ENCODE results near the gene SET. TPM values are rescaled to one million over a fixed set of nuclear protein-coding genes. Genes with fewer than 3 reads are reported as not detected.

The SET gene
- polyA plus RNA-seq, 1 of the 3 experiments (the other 2 are of a cell fraction), result 64.6 TPM

DNA sequence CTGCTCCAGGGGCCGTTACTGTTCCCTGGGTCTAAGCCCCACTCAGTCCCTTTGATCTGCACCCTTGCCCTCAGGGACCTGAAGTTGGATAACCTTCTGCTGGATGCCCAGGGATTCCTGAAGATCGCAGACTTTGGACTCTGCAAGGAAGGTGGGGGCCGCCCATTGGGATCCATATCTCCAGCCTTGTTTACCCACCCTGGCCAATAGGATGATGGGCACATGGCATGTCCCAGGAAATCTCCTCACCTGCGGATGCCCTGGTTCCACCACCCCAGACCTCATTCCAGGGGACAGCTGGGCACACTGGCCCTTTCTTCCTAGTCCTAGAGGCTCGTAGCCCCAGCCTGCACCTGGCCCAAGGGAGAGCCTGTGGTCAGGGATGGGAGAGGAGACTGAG, 29.5 kb downstream of the SET start:
- H3K79me2 ChIP-seq (ENCODE audit: insufficient read depth), result no peaks in the 10 kb centered on the region
- H3K9me2 ChIP-seq, result no peaks in the 10 kb centered on the region
- H3K4me1 ChIP-seq (ENCODE audit: control insufficient read depth in 1 of 2, insufficient read depth in 2 of 2, low read depth in 1 of 2, low read length in 1 of 2), result peaks cover 0 to 6% of the 10 kb centered on the region in 2 experiments; a peak in 1 of 4 replicates
- no peak overlapping the region for H3K4me3 ChIP-seq (ENCODE audit: low read depth in 2 of 2, low read length in 1 of 2)
- no peak overlapping the region for H3K27ac ChIP-seq (ENCODE audit: low read depth in 2 of 2, low read length in 1 of 2)
- TF ChIP-seq JUND (IDR thresholded peaks at IDR 0.05) (no peak), TEAD4 (IDR thresholded peaks at IDR 0.05; ENCODE audit: borderline replicate concordance, insufficient read depth) (no peak), FOSL2 (IDR thresholded peaks at IDR 0.05; ENCODE audit: borderline replicate concordance, low read depth) (no peak), ELF1 (IDR thresholded peaks at IDR 0.05) (no peak), TAF1 (IDR thresholded peaks at IDR 0.05; ENCODE audit: borderline replicate concordance, low read depth, low read length) (no peak), NFIC (IDR thresholded peaks at IDR 0.05; ENCODE audit: borderline replicate concordance) (no peak), RXRA (IDR thresholded peaks at IDR 0.05; ENCODE audit: borderline replicate concordance, low read depth) (no peak), GATA2 (CRISPR knock-in tag; IDR thresholded peaks at IDR 0.05) (no peak), FOXM1 (IDR thresholded peaks at IDR 0.05; ENCODE audit: low read depth) (no peak), EP300 (IDR thresholded peaks at IDR 0.05; ENCODE audit: borderline replicate concordance in 1 of 2, low read depth in 1 of 2, low read length in 1 of 2) (no peak), USF1 (IDR thresholded peaks at IDR 0.05; ENCODE audit: borderline replicate concordance, low read depth) (no peak), POLR2AphosphoS5 (IDR thresholded peaks at IDR 0.05; ENCODE audit: low read depth, low read length) (no peak), REST (IDR thresholded peaks at IDR 0.05; ENCODE audit: low read depth, low read length) (no peak), GABPA (IDR thresholded peaks at IDR 0.05; ENCODE audit: low read depth) (no peak)
- TF ChIP-seq, protein P1, sequence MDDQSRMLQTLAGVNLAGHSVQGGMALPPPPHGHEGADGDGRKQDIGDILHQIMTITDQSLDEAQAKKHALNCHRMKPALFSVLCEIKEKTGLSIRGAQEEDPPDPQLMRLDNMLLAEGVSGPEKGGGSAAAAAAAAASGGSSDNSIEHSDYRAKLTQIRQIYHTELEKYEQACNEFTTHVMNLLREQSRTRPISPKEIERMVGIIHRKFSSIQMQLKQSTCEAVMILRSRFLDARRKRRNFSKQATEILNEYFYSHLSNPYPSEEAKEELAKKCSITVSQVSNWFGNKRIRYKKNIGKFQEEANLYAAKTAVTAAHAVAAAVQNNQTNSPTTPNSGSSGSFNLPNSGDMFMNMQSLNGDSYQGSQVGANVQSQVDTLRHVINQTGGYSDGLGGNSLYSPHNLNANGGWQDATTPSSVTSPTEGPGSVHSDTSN (IDR thresholded peaks at IDR 0.05), result no peak
- TF ChIP-seq, protein P2, sequence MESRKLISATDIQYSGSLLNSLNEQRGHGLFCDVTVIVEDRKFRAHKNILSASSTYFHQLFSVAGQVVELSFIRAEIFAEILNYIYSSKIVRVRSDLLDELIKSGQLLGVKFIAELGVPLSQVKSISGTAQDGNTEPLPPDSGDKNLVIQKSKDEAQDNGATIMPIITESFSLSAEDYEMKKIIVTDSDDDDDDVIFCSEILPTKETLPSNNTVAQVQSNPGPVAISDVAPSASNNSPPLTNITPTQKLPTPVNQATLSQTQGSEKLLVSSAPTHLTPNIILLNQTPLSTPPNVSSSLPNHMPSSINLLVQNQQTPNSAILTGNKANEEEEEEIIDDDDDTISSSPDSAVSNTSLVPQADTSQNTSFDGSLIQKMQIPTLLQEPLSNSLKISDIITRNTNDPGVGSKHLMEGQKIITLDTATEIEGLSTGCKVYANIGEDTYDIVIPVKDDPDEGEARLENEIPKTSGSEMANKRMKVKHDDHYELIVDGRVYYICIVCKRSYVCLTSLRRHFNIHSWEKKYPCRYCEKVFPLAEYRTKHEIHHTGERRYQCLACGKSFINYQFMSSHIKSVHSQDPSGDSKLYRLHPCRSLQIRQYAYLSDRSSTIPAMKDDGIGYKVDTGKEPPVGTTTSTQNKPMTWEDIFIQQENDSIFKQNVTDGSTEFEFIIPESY (IDR thresholded peaks at IDR 0.05; ENCODE audit: borderline replicate concordance, low read depth), result no peak
- TF ChIP-seq, protein P3, sequence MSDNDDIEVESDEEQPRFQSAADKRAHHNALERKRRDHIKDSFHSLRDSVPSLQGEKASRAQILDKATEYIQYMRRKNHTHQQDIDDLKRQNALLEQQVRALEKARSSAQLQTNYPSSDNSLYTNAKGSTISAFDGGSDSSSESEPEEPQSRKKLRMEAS (IDR thresholded peaks at IDR 0.05; ENCODE audit: low read depth), result no peak
- H3K27me3 ChIP-seq (ENCODE audit: insufficient read depth), result no peaks in the 10 kb centered on the region
- CTCF ChIA-PET, result no interaction called here
- no peaks in the 10 kb centered on the region for H4K20me1 ChIP-seq (ENCODE audit: insufficient read depth)
- H3K9me3 ChIP-seq, result no peaks in the 10 kb centered on the region
- H3K4me2 ChIP-seq, result no peak overlapping the region
- H3K36me3 ChIP-seq (replicated peaks in 1 of 2; ENCODE audit: control insufficient read depth in 1 of 2, insufficient read depth in 2 of 2, low read length in 1 of 2), result peaks cover 0 to 7% of the 10 kb centered on the region in 2 experiments
- H2AFZ ChIP-seq (ENCODE audit: low read depth), result no peak overlapping the region
- H3F3A ChIP-seq (replicated peaks; ENCODE audit: insufficient read depth), result no peaks in the 10 kb centered on the region
- no peak overlapping the region for H3K9ac ChIP-seq
- no peak for DNase-seq
- POLR2A ChIA-PET, result no interaction called here
- WGBS (ENCODE audit: low lambda C conversion rate), result 97% methylated on average over 4 of the region's 5 CpGs

Measured in SK-N-SH (cell line).